Measurements from ENCODE around the gene CNDP1.

Gene CNDP1

DNA sequence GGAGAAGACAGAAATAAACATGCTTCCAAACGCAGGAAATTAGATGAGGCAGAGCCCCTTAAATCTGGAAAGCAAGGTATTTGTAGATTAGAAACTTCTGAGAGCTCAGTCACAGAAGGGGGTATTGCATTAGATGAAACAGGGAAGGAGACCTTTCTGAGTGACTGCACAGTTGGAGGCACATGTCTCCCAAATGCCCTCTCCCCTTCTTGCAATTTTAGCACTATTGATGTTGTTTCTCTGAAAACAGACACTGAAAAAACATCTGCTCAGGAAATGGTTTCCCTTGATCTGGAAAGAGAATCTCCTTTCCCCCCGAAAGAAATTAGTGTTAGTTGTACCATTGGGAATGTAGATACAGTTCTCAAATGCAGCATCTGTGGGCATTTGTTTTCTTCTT, 96.9 kb downstream of the CNDP1 start:
- no peak overlapping the region for H3K4me3 ChIP-seq (ENCODE audit: insufficient read depth, low read depth, low read length, poor library complexity, severe bottlenecking)
- H3K27me3 ChIP-seq (replicated peaks; ENCODE audit: control insufficient read depth, insufficient read depth, low read length, poor library complexity, severe bottlenecking): no peaks in the 10 kb centered on the region
- DNase-seq: no peak
- H3K36me3 ChIP-seq (ENCODE audit: control insufficient read depth, insufficient read depth, low read length): peaks cover 3% of the 10 kb centered on the region
- no peak overlapping the region for H3K27ac ChIP-seq (ENCODE audit: insufficient read depth, low read length, poor library complexity, severe bottlenecking)
- peaks cover 16% of the 10 kb centered on the region for H3K4me1 ChIP-seq (ENCODE audit: control insufficient read depth, insufficient read depth, low read length, poor library complexity, severe bottlenecking)
- H3K9me3 ChIP-seq (ENCODE audit: control insufficient read depth, low read length): no peaks in the 10 kb centered on the region

DNA sequence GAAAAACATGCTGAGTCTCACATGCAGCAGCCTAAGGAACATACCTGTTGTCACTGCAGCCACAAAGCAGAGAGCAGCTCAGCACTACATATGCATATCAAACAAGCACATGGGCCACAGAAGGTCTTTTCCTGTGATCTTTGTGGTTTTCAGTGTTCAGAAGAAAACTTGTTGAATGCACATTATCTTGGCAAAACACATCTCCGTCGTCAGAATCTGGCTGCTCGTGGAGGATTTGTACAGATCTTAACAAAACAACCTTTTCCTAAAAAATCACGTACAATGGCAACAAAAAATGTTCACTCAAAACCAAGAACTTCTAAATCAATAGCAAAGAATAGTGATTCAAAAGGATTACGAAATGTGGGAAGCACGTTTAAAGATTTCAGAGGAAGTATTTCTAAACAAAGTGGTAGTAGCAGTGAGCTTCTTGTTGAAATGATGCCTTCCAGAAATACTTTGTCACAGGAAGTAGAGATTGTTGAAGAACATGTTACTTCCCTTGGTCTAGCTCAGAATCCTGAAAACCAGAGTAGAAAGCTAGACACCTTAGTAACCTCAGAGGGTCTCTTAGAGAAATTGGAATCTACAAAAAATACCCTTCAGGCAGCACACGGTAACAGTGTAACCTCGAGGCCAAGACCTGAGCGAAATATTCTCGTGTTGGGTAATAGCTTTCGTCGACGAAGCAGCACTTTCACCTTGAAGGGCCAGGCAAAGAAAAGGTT, 97.5 kb downstream of the CNDP1 start:
- H3K4me3 ChIP-seq (ENCODE audit: insufficient read depth, low read depth, low read length, poor library complexity, severe bottlenecking): no peak overlapping the region
- peak overlapping the region; percentile 26 for H3K27ac ChIP-seq (ENCODE audit: insufficient read depth, low read length, poor library complexity, severe bottlenecking)
- no peaks in the 10 kb centered on the region for H3K9me3 ChIP-seq (ENCODE audit: control insufficient read depth, low read length)
- H3K27me3 ChIP-seq (replicated peaks; ENCODE audit: control insufficient read depth, insufficient read depth, low read length, poor library complexity, severe bottlenecking): no peaks in the 10 kb centered on the region
- H3K36me3 ChIP-seq (ENCODE audit: control insufficient read depth, insufficient read depth, low read length): peaks cover 3% of the 10 kb centered on the region
- DNase-seq: no peak
- H3K4me1 ChIP-seq (ENCODE audit: control insufficient read depth, insufficient read depth, low read length, poor library complexity, severe bottlenecking): peaks cover 16% of the 10 kb centered on the region

DNA sequence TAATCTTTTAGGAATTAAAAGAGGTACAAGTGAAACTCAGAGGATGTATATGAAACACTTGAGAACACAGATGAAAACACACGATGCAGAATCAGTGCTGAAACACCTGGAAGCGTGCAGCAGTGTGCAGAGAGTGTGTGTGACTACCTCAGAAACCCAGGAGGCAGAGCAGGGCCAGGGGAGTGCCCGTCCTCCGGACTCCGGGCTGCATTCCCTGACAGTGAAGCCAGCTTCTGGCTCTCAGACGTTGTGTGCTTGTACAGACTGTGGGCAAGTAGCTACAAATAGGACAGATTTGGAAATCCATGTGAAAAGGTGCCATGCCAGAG, 98.0 kb downstream of the CNDP1 start:
- H3K27ac ChIP-seq (ENCODE audit: insufficient read depth, low read length, poor library complexity, severe bottlenecking): peak overlapping the region; percentile 26
- peaks cover 16% of the 10 kb centered on the region for H3K4me1 ChIP-seq (ENCODE audit: control insufficient read depth, insufficient read depth, low read length, poor library complexity, severe bottlenecking)
- H3K4me3 ChIP-seq (ENCODE audit: insufficient read depth, low read depth, low read length, poor library complexity, severe bottlenecking): no peak overlapping the region
- DNase-seq: no peak
- H3K9me3 ChIP-seq (ENCODE audit: control insufficient read depth, low read length): no peaks in the 10 kb centered on the region
- no peaks in the 10 kb centered on the region for H3K27me3 ChIP-seq (replicated peaks; ENCODE audit: control insufficient read depth, insufficient read depth, low read length, poor library complexity, severe bottlenecking)
- peaks cover 3% of the 10 kb centered on the region for H3K36me3 ChIP-seq (ENCODE audit: control insufficient read depth, insufficient read depth, low read length)

DNA sequence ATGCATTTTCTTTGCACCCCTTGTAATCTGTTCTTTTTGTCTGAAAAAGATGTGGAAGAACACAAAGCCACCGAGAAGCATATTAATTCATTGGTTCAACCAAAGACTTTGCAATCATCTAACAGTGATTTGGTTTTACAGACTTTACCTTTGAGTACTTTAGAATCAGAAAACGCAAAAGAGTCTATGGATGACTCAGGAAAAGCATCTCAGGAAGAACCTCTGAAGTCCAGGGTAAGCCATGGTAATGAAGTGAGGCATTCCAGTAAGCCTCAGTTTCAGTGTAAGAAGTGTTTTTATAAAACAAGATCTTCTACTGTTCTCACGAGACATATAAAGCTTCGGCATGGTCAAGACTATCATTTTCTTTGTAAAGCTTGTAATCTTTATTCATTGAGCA, 98.6 kb downstream of the CNDP1 start:
- Histone ChIP-seq H3K9me3 (ENCODE audit: control insufficient read depth, low read length) (no peaks in the 10 kb centered on the region), H3K4me3 (ENCODE audit: insufficient read depth, low read depth, low read length, poor library complexity, severe bottlenecking) (no peak overlapping the region), H3K27me3 (replicated peaks; ENCODE audit: control insufficient read depth, insufficient read depth, low read length, poor library complexity, severe bottlenecking) (no peaks in the 10 kb centered on the region), H3K36me3 (ENCODE audit: control insufficient read depth, insufficient read depth, low read length) (peaks cover 3% of the 10 kb centered on the region), H3K27ac (ENCODE audit: insufficient read depth, low read length, poor library complexity, severe bottlenecking) (no peak overlapping the region), H3K4me1 (ENCODE audit: control insufficient read depth, insufficient read depth, low read length, poor library complexity, severe bottlenecking) (peaks cover 16% of the 10 kb centered on the region)
- no peak for DNase-seq

DNA sequence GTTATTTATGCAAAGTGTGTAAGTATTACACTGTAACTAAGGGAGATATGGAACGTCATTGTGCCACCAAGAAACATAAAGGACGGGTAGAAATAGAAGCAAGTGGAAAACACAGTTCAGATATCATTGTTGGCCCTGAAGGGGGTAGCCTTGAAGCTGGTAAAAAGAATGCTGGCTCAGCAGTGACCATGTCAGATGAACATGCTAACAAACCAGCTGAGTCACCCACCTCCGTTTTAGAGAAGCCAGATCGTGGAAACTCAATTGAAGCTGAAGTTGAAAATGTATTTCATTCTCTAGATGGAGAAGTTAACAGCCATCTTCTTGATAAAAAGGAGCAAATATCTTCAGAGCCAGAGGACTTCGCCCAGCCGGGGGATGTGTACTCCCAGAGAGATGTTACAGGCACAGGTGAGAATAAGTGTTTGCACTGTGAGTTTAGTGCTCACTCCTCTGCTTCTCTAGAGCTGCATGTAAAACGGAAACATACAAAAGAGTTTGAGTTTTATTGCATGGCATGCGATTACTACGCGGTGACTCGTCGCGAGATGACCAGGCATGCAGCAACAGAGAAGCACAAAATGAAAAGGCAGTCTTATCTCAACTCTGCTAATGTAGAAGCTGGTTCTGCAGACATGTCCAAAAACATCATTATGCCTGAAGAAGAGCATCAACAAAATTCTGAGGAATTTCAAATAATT, 99.5 kb downstream of the CNDP1 start:
- H3K9me3 ChIP-seq (ENCODE audit: control insufficient read depth, low read length): no peaks in the 10 kb centered on the region
- H3K27me3 ChIP-seq (replicated peaks; ENCODE audit: control insufficient read depth, insufficient read depth, low read length, poor library complexity, severe bottlenecking): no peaks in the 10 kb centered on the region
- DNase-seq: no peak
- peaks cover 3% of the 10 kb centered on the region for H3K36me3 ChIP-seq (ENCODE audit: control insufficient read depth, insufficient read depth, low read length)
- H3K4me3 ChIP-seq (ENCODE audit: insufficient read depth, low read depth, low read length, poor library complexity, severe bottlenecking): no peak overlapping the region
- peaks cover 16% of the 10 kb centered on the region for H3K4me1 ChIP-seq (ENCODE audit: control insufficient read depth, insufficient read depth, low read length, poor library complexity, severe bottlenecking)
- no peak overlapping the region for H3K27ac ChIP-seq (ENCODE audit: insufficient read depth, low read length, poor library complexity, severe bottlenecking)

DNA sequence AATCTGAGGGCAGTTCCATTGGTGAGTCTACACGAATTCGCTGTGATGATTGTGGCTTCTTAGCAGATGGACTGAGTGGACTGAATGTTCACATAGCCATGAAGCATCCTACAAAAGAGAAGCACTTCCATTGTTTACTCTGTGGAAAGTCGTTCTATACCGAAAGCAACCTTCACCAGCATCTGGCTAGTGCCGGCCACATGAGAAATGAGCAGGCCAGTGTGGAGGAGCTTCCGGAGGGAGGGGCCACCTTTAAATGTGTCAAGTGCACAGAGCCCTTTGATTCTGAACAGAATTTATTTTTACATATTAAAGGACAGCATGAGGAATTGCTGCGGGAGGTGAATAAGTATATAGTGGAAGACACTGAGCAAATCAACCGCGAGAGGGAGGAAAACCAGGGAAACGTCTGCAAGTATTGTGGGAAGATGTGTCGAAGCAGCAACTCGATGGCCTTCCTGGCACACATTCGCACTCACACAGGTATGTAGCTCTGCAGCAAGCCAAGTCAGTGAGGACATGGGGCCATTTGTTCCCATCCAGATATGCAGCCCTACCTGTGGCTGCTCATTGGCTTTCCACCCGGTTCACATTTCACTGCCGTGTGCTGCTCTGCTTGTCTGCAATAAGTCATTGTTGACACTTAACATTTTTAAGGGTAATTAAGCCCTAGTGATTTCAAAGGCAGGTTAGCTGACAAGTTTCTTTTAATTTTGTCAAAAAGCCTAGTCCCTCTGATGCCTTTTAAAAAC, 101.1 kb downstream of the CNDP1 start:
- Histone ChIP-seq H3K9me3 (ENCODE audit: control insufficient read depth, low read length) (no peaks in the 10 kb centered on the region), H3K27me3 (replicated peaks; ENCODE audit: control insufficient read depth, insufficient read depth, low read length, poor library complexity, severe bottlenecking) (no peaks in the 10 kb centered on the region), H3K4me1 (ENCODE audit: control insufficient read depth, insufficient read depth, low read length, poor library complexity, severe bottlenecking) (peaks cover 16% of the 10 kb centered on the region), H3K4me3 (ENCODE audit: insufficient read depth, low read depth, low read length, poor library complexity, severe bottlenecking) (no peak overlapping the region), H3K27ac (ENCODE audit: insufficient read depth, low read length, poor library complexity, severe bottlenecking) (no peak overlapping the region), H3K36me3 (ENCODE audit: control insufficient read depth, insufficient read depth, low read length) (peaks cover 3% of the 10 kb centered on the region)
- DNase-seq: no peak
